Measurements from ENCODE around the gene CYB561A3.

- TF ChIP-seq CTCF (IDR thresholded peaks at IDR 0.05; ENCODE audit: low read depth, low read length) = no peak
- no peak for TF ChIP-seq MAX (IDR thresholded peaks at IDR 0.05; ENCODE audit: low read depth, low read length)
Measured at GRCh38 chr11:61367406-61367805, 5.7 kb upstream of the CYB561A3 start.
